GM23248 (cell line): Measurements from ENCODE around the gene ZFPM1. TPM values are rescaled to one million over a fixed set of nuclear protein-coding genes. Genes with fewer than 3 reads are reported as not detected.
"Not testable (repeated sequence)": the region's sequence is repeated elsewhere in the genome, so short reads cannot be mapped to it uniquely, and the experiment has no call there.

ENCODE experiments used
- DNase-seq: peaks from one replicate; pipeline ENCODE4 v3.0.0-alpha.2; 2015
- H2AFZ ChIP-seq: fragments of 200-600 bp; sonication (generic); 2 replicates; pipeline ENCODE4 v1.6.1; 2016; ENCODE audit warnings: antibody characterized with exemption
- H3F3A ChIP-seq: fragments of 200-600 bp; sonication (generic); 2 replicates; pipeline ENCODE4 v1.6.1; 2016; ENCODE audit warnings: mild to moderate bottlenecking, antibody characterized with exemption, mixed run types; ENCODE audit not compliant: insufficient read depth
- H3K27ac ChIP-seq: fragments of 200-600 bp; sonication (generic); 2 replicates; pipeline ENCODE4 v1.5.1; 2016; ENCODE audit warnings: mild to moderate bottlenecking
- H3K27me3 ChIP-seq: fragments of 200-600 bp; sonication (generic); replicated peaks from 2 replicates; pipeline ENCODE4 v1.6.1; 2016; ENCODE audit warnings: mild to moderate bottlenecking; ENCODE audit not compliant: insufficient read depth
- H3K36me3 ChIP-seq: fragments of 200-600 bp; sonication (generic); 2 replicates; pipeline ENCODE4 v1.6.1; 2016; ENCODE audit warnings: low read depth, mild to moderate bottlenecking
- H3K4me1 ChIP-seq: fragments of 200-600 bp; sonication (generic); 2 replicates; pipeline ENCODE4 v1.6.1; 2016; ENCODE audit warnings: mild to moderate bottlenecking; ENCODE audit not compliant: insufficient read depth
- H3K4me2 ChIP-seq: fragments of 200-600 bp; sonication (generic); one replicate; pipeline ENCODE4 v1.6.1; 2016; ENCODE audit warnings: mild to moderate bottlenecking; ENCODE audit not compliant: unreplicated experiment
- H3K4me3 ChIP-seq: fragments of 200-600 bp; sonication (generic); 2 replicates; pipeline ENCODE4 v1.5.1; 2016; ENCODE audit warnings: mild to moderate bottlenecking
- H3K79me2 ChIP-seq: fragments of 200-600 bp; sonication (generic); 2 replicates; pipeline ENCODE4 v1.6.1; 2016; ENCODE audit warnings: mild to moderate bottlenecking; ENCODE audit not compliant: insufficient read depth
- H3K9ac ChIP-seq: fragments of 200-600 bp; sonication (generic); 2 replicates; pipeline ENCODE4 v1.6.1; 2016; ENCODE audit warnings: mild to moderate bottlenecking
- H3K9me2 ChIP-seq: fragments of 200-600 bp; sonication (generic); 2 replicates; pipeline ENCODE4 v1.6.1; 2016; ENCODE audit warnings: mixed run types, mild to moderate bottlenecking, moderate library complexity; ENCODE audit not compliant: insufficient read depth
- H3K9me3 ChIP-seq: fragments of 200-600 bp; sonication (generic); one replicate; pipeline ENCODE4 v1.6.1; 2017; ENCODE audit warnings: low read depth
- H4K20me1 ChIP-seq: fragments of 200-600 bp; sonication (generic); 2 replicates; pipeline ENCODE4 v1.6.0; 2016; ENCODE audit not compliant: insufficient read depth
- EZH2 ChIP-seq: fragments of 200-600 bp; sonication (generic); IDR thresholded peaks from 2 replicates; pipeline ENCODE4 v1.6.1; 2018; ENCODE audit warnings: antibody characterized with exemption, mild to moderate bottlenecking; ENCODE audit not compliant: insufficient read depth, poor library complexity, severe bottlenecking
- EZH2phosphoT487 ChIP-seq: fragments of 200-600 bp; sonication (generic); IDR thresholded peaks from 2 replicates; pipeline ENCODE4 v1.6.1; 2018; ENCODE audit warnings: antibody characterized with exemption, moderate library complexity, mild to moderate bottlenecking, low read depth; ENCODE audit not compliant: insufficient read depth
- WGBS, 2 experiments: methylation state at CpG; one replicate each; pipeline ENCODE4 v1.1.6; 2015 to 2017; ENCODE audit warnings: low lambda C conversion rate in 2 of 2, low coverage in 1 of 2; ENCODE audit errors: missing lambda C conversion rate in 2 of 2; 5-methylcytosine and 5-hydroxymethylcytosine counted together
- in situ Hi-C: fragments of 300-500 bp; cut with MboI; formaldehyde crosslinking; loops from 2 replicates; pipeline ENCODE4 v1.15.0; 2020
- polyA plus RNA-seq: library from polyadenylated mRNA; unstranded; fragments of >200 nt; fragmentation: Nextera tagmentation; extraction: Ambion mirVana; gene quantifications from 2 replicates; pipeline ENCODE4 v1.2.1, GENCODE V29; 2016
- total RNA-seq: library from RNA; depleted of rRNA; stranded (reverse); fragments of >200 nt; shearing (Covaris generic); gene quantifications from 2 replicates; pipeline ENCODE4 v1.2.3, GENCODE V29; 2014

The ZFPM1 gene
- total and polyA plus RNA-seq, 2 experiments from 2014 or later: 0.06 to 2.4 TPM

- H2AFZ ChIP-seq: no peak overlapping the region
- H3K27ac ChIP-seq: no peak overlapping the region
- no peaks in the 10 kb centered on the region for H3K79me2 ChIP-seq
- TF ChIP-seq EZH2phosphoT487: no peak
- TF ChIP-seq EZH2: no peak
- H3K4me3 ChIP-seq: no peak overlapping the region
- H3K4me2 ChIP-seq: no peak overlapping the region
- H3K9ac ChIP-seq: no peak overlapping the region
- no peaks in the 10 kb centered on the region for H3K27me3 ChIP-seq
- WGBS, 2 experiments: 86 to 88% methylated on average over 16 to 20 of the region's 20 CpGs
- DNase-seq: no peak
- in situ Hi-C loops: no loop called here
- H3K4me1 ChIP-seq: no peaks in the 10 kb centered on the region
- H4K20me1 ChIP-seq: no peaks in the 10 kb centered on the region
- H3K9me3 ChIP-seq: no peaks in the 10 kb centered on the region
- H3K36me3 ChIP-seq: no peaks in the 10 kb centered on the region
- no peaks in the 10 kb centered on the region for H3K9me2 ChIP-seq
- no peaks in the 10 kb centered on the region for H3F3A ChIP-seq
Observed at GRCh38 chr16:88516601-88517061, 63.6 kb downstream of the ZFPM1 start.

- H3F3A ChIP-seq, DNase-seq, H2AFZ ChIP-seq, H3K4me3 ChIP-seq, H3K27ac ChIP-seq, H3K9ac ChIP-seq, H3K4me1 ChIP-seq, H4K20me1 ChIP-seq, in situ Hi-C loops, H3K9me2 ChIP-seq, H3K9me3 ChIP-seq, H3K79me2 ChIP-seq, H3K4me2 ChIP-seq, H3K27me3 ChIP-seq, H3K36me3 ChIP-seq: not testable (repeated sequence)
- 97% methylated on average over 1 of the region's 1 CpG; no CpG with 5 or more reads in 1 of the 2 experiments for WGBS, 2 experiments
Observed at GRCh38 chr16:88517208-88517774, 64.2 kb downstream of the ZFPM1 start.

GRCh38 chr16:88518411-88519111, 65.5 kb downstream of the ZFPM1 start:
- H3K4me3 ChIP-seq, H3K9me3 ChIP-seq, H3F3A ChIP-seq, H3K9me2 ChIP-seq, H3K27me3 ChIP-seq, H3K4me2 ChIP-seq, DNase-seq, H3K4me1 ChIP-seq, H3K79me2 ChIP-seq, H3K9ac ChIP-seq, H3K27ac ChIP-seq, H2AFZ ChIP-seq, H4K20me1 ChIP-seq, H3K36me3 ChIP-seq, in situ Hi-C loops: not testable (repeated sequence)
- WGBS, 2 experiments: 88 to 95% methylated on average over 2 to 4 of the region's 4 CpGs

- no peak overlapping the region for H3K9ac ChIP-seq
- no peaks in the 10 kb centered on the region for H4K20me1 ChIP-seq
- H3K36me3 ChIP-seq: no peaks in the 10 kb centered on the region
- DNase-seq: no peak
- no peaks in the 10 kb centered on the region for H3K4me1 ChIP-seq
- no peak overlapping the region for H3K27ac ChIP-seq
- H3K4me2 ChIP-seq: no peak overlapping the region
- TF ChIP-seq EZH2phosphoT487 (no peak), EZH2 (no peak)
- no peak overlapping the region for H3K4me3 ChIP-seq
- no peaks in the 10 kb centered on the region for H3K9me3 ChIP-seq
- no peaks in the 10 kb centered on the region for H3K27me3 ChIP-seq
- in situ Hi-C loops: no loop called here
- H2AFZ ChIP-seq: no peak overlapping the region
- no peaks in the 10 kb centered on the region for H3F3A ChIP-seq
- H3K79me2 ChIP-seq: no peaks in the 10 kb centered on the region
- no peaks in the 10 kb centered on the region for H3K9me2 ChIP-seq
Observed at GRCh38 chr16:88519240-88519639, 66.2 kb downstream of the ZFPM1 start.
